Endothelial cell of umbilical vein (primary cell): ENCODE data around the gene EBF4. TPM values are rescaled to one million over a fixed set of nuclear protein-coding genes. Genes with fewer than 3 reads are reported as not detected.

Experiments used
- BruUV-seq: library from RNA; stranded (reverse); fragments of 400-500 nt; replicated peaks from 2 replicates; lab custom pipeline; 2021; lab: Mats Ljungman, UMichigan
- CTCF ChIA-PET: fragments of 300-600, 350-600 bp; sonication (Branson Sonifier 250); formaldehyde crosslinking; loops from one replicate; lab custom pipeline; 2021; ENCODE audit warnings: antibody characterized with exemption, inconsistent platforms; lab: Charles Lee
- POLR2A ChIA-PET: fragments of 300-600, 350-600 bp; sonication (Branson Sonifier 250); formaldehyde crosslinking; loops from one replicate; lab custom pipeline; 2021; ENCODE audit warnings: antibody characterized with exemption, inconsistent platforms; lab: Charles Lee
- DNase-seq: peaks from one replicate; pipeline ENCODE4 v3.0.0-alpha.2; 2011; ENCODE audit warnings: low read depth, low spot score
- FAIRE-seq: peaks from 2 replicates; lab custom pipeline; 2011; peaks lifted over from hg19 to GRCh38; lab: Jason Lieb, UNC
- H2AFZ ChIP-seq: 2 replicates; pipeline ENCODE4 v1.6.0; 2012; ENCODE audit warnings: low read depth, low read length, control low read depth, inconsistent platforms
- H3K27ac ChIP-seq: 2 replicates; pipeline ENCODE4 v1.5.1; 2011; ENCODE audit warnings: low read depth, mild to moderate bottlenecking, control low read depth, low read length, moderate library complexity; ENCODE audit not compliant: insufficient read depth
- H3K27me3 ChIP-seq, 2 experiments: 2 replicates each; pipeline versions ENCODE4 v1.6.0 to v1.6.1; 2011; ENCODE audit warnings: low read length in 2 of 2, mixed read lengths in 1 of 2; ENCODE audit not compliant: control insufficient read depth in 2 of 2, insufficient read depth in 2 of 2
- H3K36me3 ChIP-seq, 2 experiments: 2 replicates in 1 of 2; 3 replicates in 1 of 2; pipeline ENCODE4 v1.5.1; 2011; ENCODE audit warnings: low read length in 2 of 2, mild to moderate bottlenecking in 1 of 2, moderate library complexity in 1 of 2; ENCODE audit not compliant: control insufficient read depth in 2 of 2, insufficient read depth in 2 of 2; ENCODE audit errors: extremely low read depth in 1 of 2
- H3K4me1 ChIP-seq: 3 replicates; pipeline ENCODE4 v1.5.1; 2011; ENCODE audit warnings: mild to moderate bottlenecking, low read length; ENCODE audit not compliant: control insufficient read depth, insufficient read depth; ENCODE audit errors: extremely low read depth
- H3K4me2 ChIP-seq: 2 replicates; pipeline ENCODE4 v1.6.1; 2011; ENCODE audit warnings: low read length, control low read depth, mixed read lengths; ENCODE audit not compliant: insufficient read depth
- H3K4me3 ChIP-seq, 3 experiments: fragments of 200-600 bp in 1 of 3; sonication (generic), shearing (Covaris generic) in 1 of 3; replicated peaks in 1 of 3; 2 replicates each; pipeline ENCODE4 v1.5.1; 2011 to 2016; ENCODE audit warnings: control low read depth in 3 of 3, low read length in 3 of 3, mild to moderate bottlenecking in 2 of 3, inconsistent platforms in 1 of 3, low read depth in 1 of 3, moderate library complexity in 1 of 3; ENCODE audit not compliant: insufficient read depth in 1 of 3
- H3K79me2 ChIP-seq: 2 replicates; pipeline ENCODE4 v1.6.0; 2012; ENCODE audit warnings: low read length, inconsistent platforms; ENCODE audit not compliant: control insufficient read depth, insufficient read depth
- H3K9ac ChIP-seq: replicated peaks from 2 replicates; pipeline ENCODE3; 2011; ENCODE audit warnings: low read length, control low read depth; ENCODE audit not compliant: insufficient read depth; ENCODE audit errors: extremely low read depth
- H3K9me1 ChIP-seq: replicated peaks from 3 replicates; pipeline ENCODE4 v1.6.0; 2011; ENCODE audit warnings: mild to moderate bottlenecking, low read length; ENCODE audit not compliant: control insufficient read depth, insufficient read depth; ENCODE audit errors: extremely low read depth
- H3K9me3 ChIP-seq: replicated peaks from 2 replicates; pipeline ENCODE4 v1.5.1; 2012; ENCODE audit warnings: low read length, inconsistent platforms; ENCODE audit not compliant: control insufficient read depth, insufficient read depth
- H4K20me1 ChIP-seq: replicated peaks from 2 replicates; pipeline ENCODE3; 2011; ENCODE audit warnings: mild to moderate bottlenecking, low read length; ENCODE audit not compliant: control insufficient read depth, insufficient read depth; ENCODE audit errors: extremely low read depth
- CTCF ChIP-seq, 2 donors: IDR thresholded peaks; 1 replicate in 1 of 2; 2 replicates in 1 of 2; pipeline ENCODE4 v1.5.1; 2011; ENCODE audit warnings: low read length in 2 of 2, mild to moderate bottlenecking in 2 of 2, moderate library complexity in 2 of 2, control low read depth in 1 of 2, inconsistent platforms in 1 of 2, low read depth in 1 of 2; ENCODE audit not compliant: insufficient read depth in 1 of 2; ENCODE audit errors: extremely low read depth in 1 of 2
- EZH2 ChIP-seq: IDR thresholded peaks from 2 replicates; pipeline ENCODE4 v1.6.1; 2012; ENCODE audit warnings: borderline replicate concordance, low read depth, mild to moderate bottlenecking, moderate library complexity, low read length, inconsistent platforms; ENCODE audit not compliant: severe bottlenecking
- FOS ChIP-seq: IDR thresholded peaks from 2 replicates; pipeline ENCODE4 v1.6.1; 2011; ENCODE audit warnings: mild to moderate bottlenecking, low read length, moderate library complexity, borderline replicate concordance; ENCODE audit not compliant: insufficient read depth
- GATA2 ChIP-seq: IDR thresholded peaks from 2 replicates; pipeline ENCODE4 v1.7.0; 2011; ENCODE audit warnings: low read depth, mild to moderate bottlenecking, moderate library complexity, mixed read lengths, low read length; ENCODE audit not compliant: insufficient read length, insufficient read depth
- JUN ChIP-seq: IDR thresholded peaks from 2 replicates; pipeline ENCODE4 v1.6.1; 2011; ENCODE audit warnings: borderline replicate concordance, low read depth; ENCODE audit not compliant: insufficient read length, insufficient read depth
- MAX ChIP-seq: IDR thresholded peaks from 2 replicates; pipeline ENCODE4 v1.6.1; 2011; ENCODE audit not compliant: insufficient read depth, insufficient read length
- MYC ChIP-seq: IDR thresholded peaks from one replicate; pipeline ENCODE4 v1.6.1; 2011; ENCODE audit warnings: mild to moderate bottlenecking, low read depth, low read length
- POLR2A ChIP-seq: IDR thresholded peaks from 2 replicates; pipeline ENCODE4 v1.6.1; 2012; ENCODE audit warnings: low read depth, mild to moderate bottlenecking, control low read depth, low read length
- POLR2AphosphoS5 ChIP-seq: IDR thresholded peaks from 2 replicates; pipeline ENCODE4 v1.6.1; 2012; ENCODE audit warnings: low read depth, mild to moderate bottlenecking, control low read depth, low read length, moderate library complexity; ENCODE audit not compliant: insufficient read depth
- dilution Hi-C: fragments of 300-500 bp; cut with MboI; formaldehyde crosslinking; loops from one replicate; pipeline ENCODE4 v1.15.0; 2019; ENCODE audit warnings: low sequenced_read_pairs; ENCODE audit not compliant: extremely low pct_ligation_motif_present
- intact Hi-C: fragments of 100-400 bp; cut with micrococcal nuclease; formaldehyde crosslinking; loops from one replicate; pipeline ENCODE4 v1.10.0; 2022
- polyA plus RNA-seq, 4 experiments: library from polyadenylated mRNA; depleted of rRNA in 3 of 4; stranded (reverse) in 3 of 4; unstranded in 1 of 4; fragments of >200 nt; gene quantifications; 2 replicates each; pipeline versions ENCODE4 v1.2.1 to v1.2.3, GENCODE V29; 2011 to 2012; ENCODE audit warnings: missing spikeins in 1 of 4
- total RNA-seq: library from RNA; stranded (reverse); gene quantifications from 2 replicates; pipeline ENCODE4 v1.2.3, GENCODE V29; 2021

EBF4 gene
- total and polyA plus RNA-seq, 2 donors (not counting 3 experiments of a cell fraction or from before 2014, with no cell fraction given), result 2.7 to 3.4 TPM

GRCh38 chr20:2748551-2749342, 56.2 kb downstream of the EBF4 start:
- Histone ChIP-seq H3K9ac (no peak overlapping the region), H3K79me2 (no peaks in the 10 kb centered on the region), H3K36me3 (no peaks in the 10 kb centered on the region), H3K27me3 (peaks cover 42 to 52% of the 10 kb centered on the region in 2 experiments), H3K9me1 (no peaks in the 10 kb centered on the region), H3K27ac (no peak overlapping the region), H3K4me1 (peaks cover 17% of the 10 kb centered on the region), H4K20me1 (no peaks in the 10 kb centered on the region), H3K9me3 (no peaks in the 10 kb centered on the region), H3K4me2 (no peak overlapping the region), H2AFZ (no peak overlapping the region), H3K4me3 (no peak overlapping the region)
- TF ChIP-seq MYC, result no peak
- no peak for TF ChIP-seq MAX
- no peak for TF ChIP-seq POLR2A
- TF ChIP-seq FOS, result no peak
- no peak for TF ChIP-seq POLR2AphosphoS5
- no peak for TF ChIP-seq GATA2
- no peak for TF ChIP-seq JUN
- no peak for TF ChIP-seq EZH2
- TF ChIP-seq CTCF (IDR thresholded peaks at IDR 0.05; ENCODE audit: extremely low read depth in 1 of 2, insufficient read depth in 1 of 2, low read depth in 1 of 2, low read length in 2 of 2), result no peak
- dilution Hi-C loops, result no loop called here
- BruUV-seq, result no TSS peak
- ChIA-PET CTCF (interaction anchor here (1.1 kb wide), 1 partner anchor 104 kb away, joined by 4 read pairs; no protein-coding TSS in a partner anchor), POLR2A (no interaction called here)
- intact Hi-C loops, result no loop called here
- FAIRE-seq (no peak), DNase-seq (no peak)
